HG03571 (cell line): ENCODE results near the gene GNAL.
"Not testable (repeated sequence)": the region's sequence is repeated elsewhere in the genome, so short reads cannot be mapped to it uniquely, and the experiment has no call there.

Experiments used
- ATAC-seq: cut with Tn5 transposase; IDR thresholded peaks from one replicate; pipeline ENCODE4 v1.9.1; 2021; ENCODE audit not compliant: unreplicated experiment

The GNAL gene

DNA sequence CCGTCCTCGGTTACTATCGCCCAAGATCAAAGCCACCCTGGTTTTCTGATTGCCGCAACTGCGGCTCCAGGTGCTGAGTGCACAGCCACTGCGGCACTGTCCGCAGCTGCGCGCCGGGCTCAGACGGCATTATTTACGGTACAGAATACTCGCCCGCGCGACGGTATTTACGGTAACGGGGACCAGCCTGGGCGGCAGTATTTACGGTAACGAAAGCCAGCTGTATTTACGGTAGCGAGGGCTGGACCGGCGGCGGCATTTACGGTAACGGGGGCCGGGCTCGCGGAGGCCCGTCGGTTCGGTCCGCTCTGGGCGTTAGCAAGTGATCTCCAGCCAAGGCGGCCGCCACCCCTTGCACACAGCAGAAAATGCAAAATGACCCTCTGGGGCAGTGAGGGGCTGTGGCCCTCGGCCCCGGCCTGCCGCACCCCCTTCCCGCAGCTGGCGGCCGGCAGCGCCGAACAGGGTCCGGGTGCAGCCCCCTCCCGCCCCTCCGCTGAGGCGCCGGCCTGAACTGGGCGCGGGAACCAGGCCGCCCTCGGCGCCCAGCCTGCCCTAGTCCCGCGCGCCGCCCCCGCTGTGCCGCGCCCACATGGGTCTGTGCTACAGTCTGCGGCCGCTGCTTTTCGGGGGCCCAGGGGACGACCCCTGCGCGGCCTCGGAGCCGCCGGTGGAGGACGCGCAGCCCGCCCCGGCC lies at the start of gene GNAL:
Gene GNAL, plus strand, starts transcription at position 293 of the 697 bp plus-strand sequence. Its CDS starts 300 bp downstream, at position 593.
- no peak for ATAC-seq

DNA sequence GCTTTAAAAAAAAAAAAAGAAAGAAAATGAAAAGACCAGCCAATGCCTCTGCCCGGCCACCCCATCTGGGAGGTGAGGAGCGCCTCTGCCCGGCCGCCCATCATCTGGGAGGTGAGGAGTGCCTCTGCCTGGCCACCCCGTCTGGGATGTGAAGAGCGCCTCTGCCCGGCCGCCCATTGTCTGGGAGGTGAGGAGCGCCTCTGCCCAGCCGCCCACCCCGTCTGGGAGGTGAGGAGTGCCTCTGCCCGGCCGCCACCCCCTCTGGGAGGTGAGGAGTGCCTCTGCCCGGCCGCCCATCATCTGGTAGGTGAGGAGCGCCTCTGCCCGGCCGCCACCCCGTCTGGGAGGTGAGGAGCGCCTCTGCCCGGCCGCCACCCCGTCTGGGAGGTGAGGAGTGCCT lies 41.8 kb upstream of the GNAL start:
- ATAC-seq = not testable (repeated sequence)

DNA sequence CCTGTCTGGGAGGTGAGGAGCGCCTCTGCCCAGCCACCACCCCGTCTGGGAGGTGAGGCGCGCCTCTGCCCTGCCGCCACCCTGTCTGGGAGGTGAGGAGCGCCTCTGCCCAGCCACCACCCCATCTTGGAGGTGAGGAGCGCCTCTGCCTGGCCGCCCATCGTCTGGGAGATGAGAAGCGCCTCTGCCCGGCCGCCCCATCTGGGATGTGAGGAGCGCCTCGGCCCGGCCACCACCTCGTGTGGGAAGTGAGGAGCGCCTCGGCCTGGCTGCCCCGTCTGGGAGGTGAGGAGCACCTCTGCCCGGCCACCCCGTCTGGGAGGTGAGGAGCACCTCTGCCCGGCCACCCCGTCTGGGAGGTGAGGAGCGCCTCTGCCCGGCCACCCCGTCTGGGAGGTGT lies 41.3 kb upstream of the GNAL start:
- not testable (repeated sequence) for ATAC-seq

DNA sequence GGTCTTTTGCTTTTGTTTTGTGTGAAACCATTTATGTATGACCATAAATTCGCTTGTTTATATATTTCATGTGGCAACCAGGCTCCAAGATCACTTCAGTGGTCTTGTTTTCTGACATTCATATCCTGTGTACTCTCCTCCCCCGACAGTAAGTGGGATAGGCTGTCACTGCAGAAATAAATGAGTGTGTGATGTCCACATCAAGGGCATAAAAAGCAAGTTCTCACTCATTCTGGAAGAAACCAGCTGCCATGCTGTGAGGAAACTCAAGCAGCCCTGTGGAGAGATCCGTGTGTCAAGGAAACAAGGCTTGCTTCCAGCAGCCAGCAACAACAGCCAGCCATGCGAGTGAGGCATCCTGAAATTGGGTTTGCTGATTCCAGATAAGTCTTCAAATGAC lies 39.2 kb upstream of the GNAL start:
- ATAC-seq = no peak

DNA sequence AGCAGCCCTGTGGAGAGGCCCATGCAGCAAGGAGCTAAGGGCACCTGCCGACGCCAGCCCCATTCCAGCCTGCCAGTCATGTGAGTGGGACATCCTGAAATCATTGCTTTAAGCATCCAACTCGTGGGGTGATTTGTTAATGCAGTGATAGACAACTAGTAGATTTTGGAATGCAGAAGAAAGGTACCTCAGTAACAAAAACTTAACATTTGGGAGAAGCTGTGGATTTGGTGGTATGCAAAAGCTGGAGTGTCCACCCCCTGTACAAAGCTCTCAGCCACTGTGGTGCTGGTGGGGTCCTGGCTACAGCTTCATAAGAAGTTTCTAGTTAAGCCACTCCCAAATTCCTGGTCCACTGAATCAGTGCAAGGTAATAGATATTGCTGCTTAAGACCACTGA lies 37.2 kb upstream of the GNAL start:
- no peak for ATAC-seq

DNA sequence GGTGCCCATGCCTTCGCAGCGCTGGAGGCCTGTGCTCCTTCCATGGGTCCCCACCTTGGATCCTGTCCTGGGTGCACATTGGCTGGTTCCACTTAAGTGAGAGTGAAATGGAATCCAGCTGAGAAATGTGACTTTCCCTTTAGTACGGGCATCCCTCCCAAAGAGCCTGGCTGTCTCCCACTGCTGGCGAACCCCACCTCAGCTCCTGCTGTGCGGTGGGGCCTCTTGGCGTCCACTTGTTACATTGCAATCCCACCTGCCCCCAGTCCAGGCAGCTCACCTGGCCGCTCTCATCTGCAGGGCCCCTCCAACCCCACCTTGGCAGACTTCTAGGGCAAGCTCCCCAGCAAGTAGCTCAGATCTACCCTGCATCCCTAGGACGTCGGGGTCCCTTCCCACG lies 35.5 kb upstream of the GNAL start:
- ATAC-seq = no peak

DNA sequence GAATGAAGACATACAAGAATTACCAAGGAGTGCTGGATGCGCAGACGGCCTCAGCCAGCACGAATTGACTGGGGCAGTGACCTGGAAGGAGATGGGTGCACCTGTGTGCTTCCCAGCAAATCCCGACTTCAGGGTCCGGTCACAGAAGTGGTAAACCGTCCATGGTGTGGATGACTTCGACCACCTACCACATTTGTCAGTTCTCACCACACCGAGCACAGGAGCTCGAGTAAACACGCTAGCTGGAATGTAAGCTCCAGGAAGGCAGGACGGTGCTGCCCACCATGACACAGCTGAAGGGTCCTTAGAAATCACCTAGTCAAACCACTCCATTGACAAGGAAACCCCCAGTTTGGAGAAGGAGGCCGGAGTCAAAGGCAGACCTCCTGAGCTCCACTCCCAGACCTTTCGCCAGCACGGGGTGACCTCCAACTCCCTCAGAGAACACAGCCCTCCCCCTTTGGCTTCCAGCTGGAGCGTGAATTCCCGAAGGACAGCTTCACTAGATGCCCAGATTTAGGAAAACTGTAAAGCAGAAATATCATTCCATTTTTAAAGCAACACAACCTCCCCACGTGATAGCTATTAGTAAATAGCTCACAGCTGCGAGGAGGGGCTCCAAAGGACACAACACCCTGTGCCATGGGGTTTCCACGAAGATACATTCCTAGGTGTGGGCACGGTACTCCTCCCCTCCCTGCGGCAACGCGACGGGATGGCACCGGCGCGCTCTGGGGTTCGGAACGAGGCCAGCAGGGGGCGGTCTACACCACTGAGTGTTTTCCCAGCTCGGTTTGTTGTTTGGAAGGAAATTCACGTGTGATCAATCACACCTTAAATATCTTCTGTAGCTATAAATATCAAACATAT lies 34.1 kb upstream of the GNAL start:
- ATAC-seq = no peak

DNA sequence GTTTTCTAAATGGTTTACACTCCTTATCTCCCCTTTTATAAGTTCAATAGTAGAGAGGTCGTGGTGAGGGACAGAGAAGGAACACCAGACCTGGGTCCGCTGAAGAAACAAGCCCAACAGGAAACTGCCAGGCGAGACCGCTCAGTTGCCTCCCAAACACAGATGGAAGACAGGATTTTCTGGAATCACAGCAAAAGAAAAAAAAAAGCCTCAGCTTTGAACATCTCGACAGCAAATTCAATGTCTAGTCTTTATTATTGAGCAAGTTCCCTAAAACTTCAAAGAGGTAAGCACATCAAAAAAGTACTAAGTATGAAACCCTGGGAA lies 33.5 kb upstream of the GNAL start:
- no peak for ATAC-seq

DNA sequence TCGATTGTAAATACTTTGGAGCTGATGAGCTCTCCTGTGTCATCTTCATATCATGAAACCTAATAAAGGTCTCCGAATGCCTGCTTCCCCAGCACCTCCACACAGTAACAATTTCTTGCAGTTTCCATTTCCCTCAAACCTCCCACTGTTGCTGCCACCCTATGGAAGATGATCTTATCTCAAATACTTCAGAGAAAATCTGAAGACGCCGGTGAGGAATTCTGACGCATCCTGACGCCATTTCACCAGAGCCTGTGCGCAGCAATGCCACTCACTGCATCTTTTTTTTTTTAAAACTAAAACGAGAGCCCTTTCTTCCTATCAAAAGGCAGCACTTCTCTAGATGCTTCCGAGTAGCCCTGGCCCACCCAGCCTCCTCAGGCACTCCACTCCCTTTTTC lies 31.9 kb upstream of the GNAL start:
- ATAC-seq = no peak

DNA sequence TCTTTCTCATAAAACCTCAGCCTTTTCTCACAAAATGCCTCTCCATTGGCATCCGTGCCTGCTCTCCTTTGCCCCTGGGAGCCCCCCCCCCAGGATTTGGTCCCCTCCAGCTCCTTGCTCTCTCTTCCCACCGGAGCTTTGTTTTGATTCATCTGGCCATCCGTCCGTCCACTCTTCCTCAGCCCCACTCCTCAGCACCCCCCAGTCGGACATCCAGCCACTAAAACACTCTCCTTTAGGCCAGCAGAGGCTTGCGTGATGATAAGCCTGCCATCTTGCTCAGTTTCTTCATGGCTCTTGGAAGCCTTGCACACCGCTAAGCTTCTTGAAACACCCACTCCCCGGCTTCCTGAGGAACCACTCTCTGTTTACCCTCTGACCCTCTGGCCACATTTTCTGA lies 31.5 kb upstream of the GNAL start:
- no peak for ATAC-seq

DNA sequence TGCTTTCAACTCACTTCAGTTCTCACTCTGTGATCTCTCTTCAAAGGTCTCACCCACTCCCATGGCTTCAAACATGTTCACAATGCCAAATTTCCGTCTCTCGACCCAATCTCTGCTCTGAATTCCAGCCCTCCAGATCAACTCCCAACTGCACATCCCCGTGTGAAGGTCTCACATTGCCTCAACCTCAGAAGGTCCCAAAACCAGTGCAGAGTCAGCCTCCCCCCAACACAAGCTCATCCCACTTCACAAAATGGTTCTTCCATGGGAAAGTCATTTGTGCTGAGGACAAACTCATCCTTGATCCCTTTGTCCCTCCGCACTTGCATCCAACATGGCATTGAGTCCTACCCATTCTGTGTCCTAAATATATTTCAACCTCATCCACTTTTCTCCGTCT lies 31.0 kb upstream of the GNAL start:
- ATAC-seq = no peak

DNA sequence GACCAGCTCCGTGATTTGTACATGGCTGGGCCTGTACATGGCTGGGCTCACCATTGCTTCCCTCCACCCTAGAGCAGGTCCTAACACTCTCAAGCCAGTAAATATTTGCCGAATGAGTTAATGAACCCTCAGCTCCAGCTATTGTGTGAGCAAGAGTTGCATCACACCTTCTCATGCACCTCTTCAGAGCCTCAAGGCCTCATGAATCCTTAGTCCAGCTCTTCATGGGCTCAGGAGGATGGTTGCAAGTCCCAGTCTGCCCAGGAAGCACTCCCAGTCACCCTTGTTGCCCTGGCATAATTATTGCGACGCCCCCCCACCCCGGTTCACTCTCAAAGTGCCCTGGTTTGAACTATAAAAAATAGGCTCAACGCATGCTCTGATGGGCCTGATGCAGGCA lies 30.1 kb upstream of the GNAL start:
- ATAC-seq = no peak

DNA sequence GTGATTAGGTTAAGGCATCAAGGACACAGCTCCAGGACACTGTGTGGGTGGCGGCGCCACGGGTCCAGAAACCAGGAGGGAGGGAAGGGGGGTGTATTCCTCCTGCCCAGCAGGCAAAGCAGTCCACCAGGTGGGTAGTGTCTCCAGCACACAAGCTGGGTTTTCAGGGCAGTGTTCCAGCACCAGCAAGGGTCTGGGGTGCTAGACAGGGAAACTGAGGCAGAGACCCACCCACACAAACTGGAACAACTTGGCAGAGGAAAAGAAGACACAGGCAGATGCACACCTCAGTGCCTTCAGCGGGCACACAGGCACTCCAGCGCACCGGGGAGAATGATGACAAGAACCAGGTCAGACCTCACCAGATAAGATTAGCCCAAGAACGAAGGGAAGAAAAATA lies 28.4 kb upstream of the GNAL start:
- ATAC-seq = no peak

DNA sequence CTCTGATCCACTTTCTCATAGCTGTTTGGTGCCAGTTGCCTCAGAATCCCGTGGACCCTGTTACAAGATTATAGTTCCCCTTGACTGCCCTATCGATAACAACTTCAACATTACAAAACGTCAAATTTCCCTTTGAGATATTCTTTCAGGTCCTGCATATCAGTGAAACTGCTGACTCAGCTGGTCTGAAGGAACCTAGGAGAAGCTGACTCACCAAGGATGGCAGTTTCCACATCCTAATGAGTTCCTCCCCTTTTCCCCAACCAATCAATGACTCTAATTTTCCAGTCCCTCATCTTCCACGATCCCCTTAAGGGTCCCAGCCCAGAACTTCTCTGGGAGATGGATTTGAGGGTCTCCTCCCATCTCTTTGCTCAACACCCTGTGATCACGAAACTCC lies 27.6 kb upstream of the GNAL start:
- ATAC-seq = no peak

DNA sequence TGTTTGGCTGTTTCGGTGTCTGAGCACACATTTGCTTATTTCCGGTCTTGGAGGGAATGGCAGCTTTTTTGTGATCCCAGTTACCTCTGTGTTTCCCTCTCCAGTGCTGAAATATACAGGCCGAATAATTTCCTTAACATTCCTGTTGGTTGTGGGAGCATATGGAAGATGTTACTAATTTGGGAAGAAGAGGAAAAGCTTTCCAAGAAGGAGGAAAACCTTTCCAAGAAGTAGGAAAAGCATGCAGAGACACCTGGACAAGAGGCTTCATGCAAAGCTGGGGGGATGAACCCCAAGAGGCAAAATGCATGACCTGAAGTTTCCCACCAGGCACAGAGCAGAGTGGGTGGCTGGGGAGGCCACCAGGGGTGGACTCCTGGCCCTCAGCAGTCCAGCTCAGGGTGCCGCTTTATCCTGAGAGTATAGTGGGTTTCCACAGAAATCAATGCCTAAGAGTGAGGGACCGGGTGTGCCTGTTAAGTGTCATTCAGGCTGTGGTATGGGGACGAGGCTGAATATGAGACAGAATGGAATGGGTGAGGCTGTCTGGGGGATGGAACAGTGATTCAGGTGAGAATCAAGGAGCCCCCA lies 25.5 kb upstream of the GNAL start:
- ATAC-seq = no peak

DNA sequence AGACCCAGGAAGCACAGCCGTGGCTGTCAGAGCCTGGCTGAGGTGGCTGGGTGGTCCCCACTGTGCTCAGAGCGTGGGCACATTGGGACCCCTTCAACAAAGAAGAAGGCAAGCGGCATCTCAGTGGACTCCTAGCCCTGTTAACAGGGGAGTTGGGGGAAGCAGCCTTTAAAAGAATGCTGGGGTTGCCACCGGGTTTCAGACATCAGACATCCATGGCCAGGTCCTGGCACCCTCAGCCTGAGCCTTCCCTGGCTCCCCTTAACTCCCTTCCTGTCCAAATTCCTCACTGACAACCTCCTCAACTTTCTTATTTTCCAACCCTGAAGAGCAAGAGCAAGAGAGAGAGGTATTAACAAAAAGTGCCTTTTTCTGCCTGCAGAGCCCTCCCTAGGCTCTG lies 24.8 kb upstream of the GNAL start:
- ATAC-seq = no peak

DNA sequence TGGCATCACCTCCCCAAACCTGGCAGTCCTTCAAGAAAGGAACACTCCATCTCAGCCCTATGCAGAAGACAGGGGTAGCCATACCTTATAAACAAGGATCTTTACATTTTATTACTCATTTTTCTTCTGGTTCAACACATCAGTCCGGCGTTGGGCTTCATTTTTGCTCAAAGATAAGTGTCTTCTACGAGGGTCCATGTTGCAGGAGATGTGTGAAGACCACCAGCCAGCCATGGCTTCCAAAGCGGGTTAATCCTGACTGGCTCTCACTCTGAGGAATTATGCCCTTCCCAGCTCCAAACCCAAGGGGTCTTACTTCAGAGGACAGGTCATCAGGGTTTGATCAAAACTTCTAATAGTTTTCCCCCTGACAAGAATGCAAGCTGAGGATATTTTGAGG lies 23.9 kb upstream of the GNAL start:
- no peak for ATAC-seq

DNA sequence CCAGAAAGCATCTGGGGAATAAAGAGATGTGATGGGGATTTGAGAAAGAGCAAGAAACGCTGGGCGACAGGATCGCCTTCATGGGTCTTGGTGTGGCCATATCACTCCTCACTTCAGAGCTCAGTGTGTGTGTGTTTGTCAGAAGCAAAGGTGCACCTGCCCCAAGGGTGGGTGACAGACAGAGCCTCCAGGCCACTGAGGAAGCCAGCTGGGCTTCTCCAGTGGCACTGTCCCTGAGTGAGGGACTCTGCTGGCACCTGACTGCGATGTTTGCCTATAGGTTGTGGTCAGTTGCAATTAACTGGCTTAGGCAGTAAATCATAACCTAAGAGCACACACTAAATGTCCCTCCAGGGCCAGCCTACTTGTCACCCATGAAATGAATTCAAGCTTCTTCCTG lies 23.5 kb upstream of the GNAL start:
- ATAC-seq = no peak

DNA sequence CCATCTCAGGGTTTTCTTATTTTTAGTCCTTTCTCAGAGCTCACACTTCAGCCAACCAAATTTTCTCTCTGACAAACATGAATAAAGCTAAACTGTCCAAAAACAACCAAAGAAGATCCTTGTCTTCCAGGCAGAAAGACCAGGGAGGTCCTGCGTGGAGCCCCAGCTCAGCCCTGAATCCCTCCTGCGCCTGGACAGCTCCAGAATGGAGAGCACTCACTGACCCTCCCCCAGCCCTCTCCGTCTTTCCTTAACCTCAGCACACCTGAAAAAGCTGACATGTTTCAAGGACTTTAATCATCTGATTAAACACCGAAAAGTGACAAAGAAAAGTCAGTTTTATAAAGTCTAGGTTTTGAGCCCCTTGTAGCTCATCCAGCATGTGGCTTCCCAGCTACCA lies 22.9 kb upstream of the GNAL start:
- no peak for ATAC-seq

DNA sequence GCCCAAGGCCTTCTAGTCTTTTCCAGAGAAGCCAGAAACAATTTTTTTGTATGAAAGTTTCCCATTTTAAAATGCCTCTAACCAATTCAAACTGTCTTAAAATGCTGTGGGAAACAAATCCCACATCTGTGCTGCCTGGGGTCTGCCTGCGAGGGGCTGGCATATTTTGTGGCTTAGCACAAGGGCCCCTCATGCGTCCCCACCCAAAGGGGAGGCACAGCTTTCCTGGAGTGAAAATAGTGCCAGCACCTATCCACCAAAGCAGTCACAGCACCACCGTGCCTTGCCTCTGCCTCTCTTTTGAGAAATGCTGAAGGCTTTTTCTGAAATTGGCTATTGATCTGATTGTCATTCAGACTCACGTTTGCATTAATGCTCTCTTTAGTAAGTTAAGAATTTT lies 22.2 kb upstream of the GNAL start:
- no peak for ATAC-seq

DNA sequence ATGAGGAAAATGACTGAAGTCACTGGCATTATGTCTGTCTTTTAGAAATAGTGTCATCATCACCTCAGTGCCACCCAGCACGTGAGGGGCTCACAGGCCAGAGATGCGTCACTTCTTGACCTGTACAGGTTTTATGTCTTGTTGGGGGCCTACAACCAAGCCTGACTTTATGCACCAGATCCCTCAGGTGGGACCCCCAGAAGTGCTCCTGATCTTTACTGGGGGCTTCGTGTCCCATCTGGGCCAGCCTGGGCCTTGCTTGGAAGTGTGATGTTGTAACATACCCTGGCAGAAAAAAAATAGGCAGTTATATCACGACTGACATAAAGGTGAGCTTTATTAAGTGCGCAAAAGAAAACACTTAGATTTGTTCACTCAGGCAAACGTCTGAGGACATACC lies 21.5 kb upstream of the GNAL start:
- no peak for ATAC-seq

DNA sequence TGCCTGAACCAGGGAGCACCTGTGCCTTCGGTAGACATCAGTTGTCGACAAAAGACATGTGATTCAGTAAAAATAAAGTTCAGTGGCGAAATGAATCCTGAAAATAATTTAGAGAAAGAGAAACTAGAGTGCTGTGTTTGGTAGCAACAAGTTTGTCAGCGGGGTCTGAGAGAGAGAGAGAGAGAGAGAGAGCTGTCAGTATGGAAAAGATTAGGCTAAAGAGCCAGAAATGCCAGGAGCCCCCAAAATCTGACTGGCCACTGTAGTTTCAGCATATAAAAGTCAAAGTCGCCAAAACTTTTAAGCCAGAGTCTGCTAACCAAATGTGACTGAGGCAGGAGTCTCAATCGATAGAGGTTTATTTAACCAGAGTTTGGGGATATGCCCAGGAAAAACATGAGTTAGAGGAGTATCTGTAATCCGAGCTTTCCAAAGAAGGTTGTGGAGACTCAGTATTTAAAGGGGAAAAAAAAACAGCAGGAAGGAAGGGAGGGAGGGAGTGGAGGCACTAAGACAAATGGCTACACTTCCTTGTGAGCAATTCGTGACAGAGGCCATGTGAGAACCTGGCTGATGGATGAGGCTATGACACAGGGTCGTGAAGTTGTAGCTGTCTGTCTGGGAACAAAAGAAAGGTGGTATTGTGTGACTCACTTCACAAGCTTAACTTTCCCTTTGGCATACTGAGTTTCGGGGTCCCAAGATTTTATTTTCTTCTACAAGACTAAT lies 20.5 kb upstream of the GNAL start:
- no peak for ATAC-seq
